Hematopoietic multipotent progenitor cell treated with erythropoietin and hydrocortisone succinate and interleukin-3 and kit ligand, for 8 days (in vitro differentiated cells): ENCODE measurements around the gene FAM13C.
"Not testable (repeated sequence)": the region's sequence is repeated elsewhere in the genome, so short reads cannot be mapped to it uniquely, and the experiment has no call there.

ENCODE experiments used
- DNase-seq: peaks from one replicate; pipeline ENCODE4 v3.0.0-alpha.2; 2015

Gene FAM13C

DNA sequence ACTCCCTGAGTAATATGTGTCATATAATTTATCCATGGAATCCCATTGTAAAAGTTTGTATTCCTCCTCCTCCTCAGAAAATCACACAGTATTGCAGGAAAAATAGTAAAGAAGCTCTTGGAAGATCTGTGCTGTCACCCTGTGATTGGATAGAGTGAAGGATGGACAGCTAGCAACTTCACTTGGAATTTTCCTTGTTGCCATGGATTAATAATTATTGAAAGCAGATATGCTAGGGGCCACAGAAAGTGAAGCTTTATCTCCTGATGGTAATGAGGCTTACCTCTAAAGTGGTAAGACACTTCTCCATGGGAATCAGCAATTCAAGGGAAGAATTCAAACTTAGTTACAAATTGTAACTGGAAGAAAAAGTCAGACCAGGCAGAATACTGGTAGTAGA, 137.1 kb downstream of the FAM13C start:
- DNase-seq = no peak

DNA sequence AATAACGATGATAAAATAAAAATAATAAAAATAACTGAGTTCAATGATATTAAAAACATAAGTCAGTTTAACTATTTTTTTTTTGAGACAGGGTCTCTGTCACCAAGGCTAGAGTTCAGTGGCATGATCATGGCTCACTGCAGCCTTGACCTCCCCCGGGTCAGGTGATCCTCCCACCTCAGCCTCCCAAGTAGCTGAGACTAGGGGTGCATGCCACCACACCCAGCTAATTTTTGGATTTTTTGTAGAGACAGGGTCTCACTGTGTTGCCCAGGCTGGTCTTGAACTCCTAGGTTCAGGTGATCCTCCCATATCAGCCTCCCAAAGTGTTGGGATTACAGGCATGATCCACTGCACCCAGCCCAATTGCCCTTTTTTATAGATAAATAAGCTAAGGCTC, 138.8 kb downstream of the FAM13C start:
- DNase-seq = not testable (repeated sequence)

DNA sequence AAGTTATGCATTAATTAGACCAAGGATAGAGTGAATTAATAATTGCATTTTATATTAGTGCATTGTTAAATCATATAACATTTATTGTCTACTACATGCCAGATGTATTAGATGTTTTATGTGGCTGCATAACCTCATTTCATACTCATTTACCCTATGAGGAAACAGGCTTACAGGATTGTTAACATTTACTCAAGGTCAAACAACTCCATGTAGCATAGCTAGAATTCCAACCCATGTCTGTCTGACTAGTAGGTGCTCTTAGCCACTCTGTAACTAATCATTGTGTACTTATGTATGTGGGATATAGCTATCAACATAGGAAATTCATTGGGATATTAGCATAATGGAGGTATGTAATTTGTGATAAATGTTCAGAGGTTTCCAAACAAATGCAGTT, 139.6 kb downstream of the FAM13C start:
- no peak for DNase-seq

DNA sequence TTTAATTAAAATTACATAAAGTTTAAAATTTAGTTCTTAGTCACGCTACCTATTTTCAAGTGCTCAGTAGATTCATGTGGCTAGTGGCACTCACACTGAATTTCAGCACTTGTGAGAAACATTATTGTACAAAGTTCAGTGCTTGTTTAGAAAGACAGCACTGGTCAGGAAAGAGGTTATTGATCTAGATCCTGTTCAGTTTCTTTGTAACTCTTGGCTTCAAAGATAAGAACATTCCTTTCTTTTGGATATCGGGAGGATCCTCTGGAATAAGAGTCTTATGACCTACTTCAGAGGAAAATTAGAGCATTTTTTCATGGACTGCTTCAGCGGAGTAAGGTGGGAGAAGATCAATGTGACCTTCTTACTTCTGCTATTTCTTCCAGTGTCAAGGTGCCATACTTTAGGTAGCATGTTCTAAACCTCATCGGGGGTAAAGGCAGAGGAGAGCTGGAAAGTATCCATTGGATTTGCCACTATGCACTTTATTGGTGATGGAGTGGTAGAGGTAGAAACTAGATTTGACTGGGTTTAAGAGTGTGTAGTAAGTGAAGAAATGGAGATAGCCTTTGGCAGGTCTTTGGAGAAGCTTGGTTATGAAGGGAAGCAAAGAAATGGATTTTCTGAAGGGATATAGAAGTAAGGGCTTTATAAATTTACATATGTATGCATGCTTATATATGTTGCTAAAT, 146.0 kb downstream of the FAM13C start:
- DNase-seq = no peak

DNA sequence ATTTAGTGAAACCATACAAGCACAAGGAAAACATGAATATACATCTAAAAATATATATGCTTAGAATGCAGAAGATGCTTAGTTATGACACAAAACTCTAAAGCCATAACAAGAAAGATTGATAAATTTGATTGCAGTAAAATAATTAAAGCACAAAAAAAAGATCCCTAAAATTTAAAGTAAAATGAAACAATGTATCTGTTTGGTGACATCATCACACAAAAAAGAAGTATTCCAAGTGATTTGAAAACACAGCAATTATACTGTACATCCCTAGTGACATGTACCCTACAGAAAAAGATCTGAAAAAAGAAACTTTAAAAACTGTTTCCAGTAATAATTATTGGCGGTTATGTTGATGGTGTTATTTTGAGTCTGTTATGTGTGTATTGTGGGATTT, 148.2 kb downstream of the FAM13C start:
- no peak for DNase-seq

DNA sequence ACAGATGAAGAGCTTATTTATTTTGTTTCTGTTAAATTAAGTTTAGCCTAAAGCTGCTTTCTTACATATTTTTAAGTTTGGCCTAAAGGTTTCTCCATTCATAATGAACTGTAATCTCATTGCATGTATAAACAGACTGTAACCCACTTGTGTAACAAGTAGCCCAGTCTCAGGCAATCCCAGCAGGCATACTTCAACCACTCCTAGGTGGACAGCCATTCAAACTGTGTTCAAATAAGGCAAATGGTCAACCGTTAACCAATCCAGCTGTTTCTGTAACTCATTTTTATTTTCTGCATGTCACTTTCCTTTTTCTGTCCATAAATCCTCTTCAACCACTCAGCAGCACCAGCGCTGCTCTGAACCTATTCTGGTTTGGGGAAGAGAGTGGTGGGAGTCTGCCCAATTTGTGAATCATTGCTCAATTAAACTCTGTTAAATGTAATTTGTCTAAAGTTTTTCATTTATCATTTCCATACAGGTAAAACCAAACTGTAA, 150.0 kb downstream of the FAM13C start:
- no peak for DNase-seq

DNA sequence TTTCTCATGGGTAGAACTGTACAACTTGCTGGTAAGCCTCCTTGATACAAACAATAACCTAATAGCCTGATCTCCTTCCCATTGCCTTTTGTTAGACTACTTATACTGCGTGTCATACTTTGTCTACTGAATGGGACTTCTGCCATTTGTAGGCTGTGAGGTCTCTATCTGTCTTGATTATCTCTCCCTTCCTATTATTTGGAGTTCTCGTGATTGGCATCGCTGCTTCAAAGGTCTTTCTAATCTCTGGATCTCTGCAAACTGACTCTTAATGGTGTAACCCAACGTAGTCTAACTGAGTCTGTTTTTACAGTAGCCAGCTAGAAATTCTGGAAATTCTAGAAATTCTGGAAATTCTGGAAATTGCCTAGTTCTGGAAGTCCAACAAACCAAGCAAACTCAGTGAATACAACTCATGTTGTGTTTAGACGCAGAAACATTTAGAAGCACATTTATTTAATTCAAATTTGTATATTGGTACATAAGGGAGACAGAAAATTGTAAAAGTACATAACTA, 156.1 kb downstream of the FAM13C start:
- DNase-seq = no peak
